AG04449 (cell line): Measurements from ENCODE around the gene GYPE.
"Not testable (repeated sequence)": the region's sequence is repeated elsewhere in the genome, so short reads cannot be mapped to it uniquely, and the experiment has no call there.

ENCODE experiments used
- CTCF ChIA-PET: fragments of 350-600 bp; formaldehyde crosslinking; extraction: SDS; loops from one replicate; lab custom pipeline; 2021; ENCODE audit warnings: antibody characterized with exemption; lab: Yijun Ruan, JAX
- POLR2A ChIA-PET: fragments of 400-600, 350-600 bp; formaldehyde crosslinking; extraction: SDS; loops from one replicate; lab custom pipeline; 2020; ENCODE audit warnings: antibody characterized with exemption, inconsistent platforms; lab: Yijun Ruan, JAX
- DNase-seq: peaks from one replicate; pipeline ENCODE4 v3.0.0-alpha.2; 2010; ENCODE audit warnings: low read depth, low spot score
- H3K4me3 ChIP-seq: 2 replicates; pipeline ENCODE4 v1.5.1; 2011; ENCODE audit warnings: low read depth, mild to moderate bottlenecking, control low read depth, low read length
- CTCF ChIP-seq: IDR thresholded peaks from one replicate; pipeline ENCODE4 v1.5.1; 2011; ENCODE audit warnings: mild to moderate bottlenecking, moderate library complexity, low read length, control low read depth, inconsistent platforms; ENCODE audit not compliant: insufficient read depth; ENCODE audit errors: missing control alignments

GYPE gene

GRCh38 chr4:143907811-143908210 lies 2.5 kb upstream of the GYPE start:
- POLR2A ChIA-PET, CTCF ChIA-PET, H3K4me3 ChIP-seq, DNase-seq: not testable (repeated sequence)
- peak; percentile 20 for TF ChIP-seq CTCF

- POLR2A ChIA-PET, DNase-seq, CTCF ChIA-PET, H3K4me3 ChIP-seq: not testable (repeated sequence)
Measured at GRCh38 chr4:143904431-143904830, 928 bp downstream of the GYPE start.

GRCh38 chr4:143890323-143890722 lies 15.0 kb downstream of the GYPE start:
- CTCF ChIA-PET, POLR2A ChIA-PET, DNase-seq: not testable (repeated sequence)

DNA sequence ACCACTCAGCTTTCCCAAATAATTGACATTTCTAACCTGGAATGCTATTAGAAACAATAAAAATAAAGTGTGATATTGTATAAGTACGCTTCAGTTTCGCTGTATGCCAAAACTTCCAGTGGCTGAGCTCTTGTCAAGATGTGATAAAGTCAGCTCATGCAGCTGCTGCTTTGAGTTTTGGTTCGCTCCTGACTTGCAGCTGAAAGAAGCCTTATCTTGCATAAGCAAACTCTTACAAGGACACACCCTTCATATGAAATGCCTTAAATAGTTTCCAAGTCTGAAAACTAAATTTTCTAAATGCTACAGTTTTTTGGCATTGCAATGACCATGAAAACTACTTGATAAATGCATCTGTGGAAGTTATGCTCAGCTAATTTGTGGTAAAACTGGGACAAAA lies 17.2 kb downstream of the GYPE start:
- POLR2A ChIA-PET, DNase-seq, H3K4me3 ChIP-seq, CTCF ChIA-PET: not testable (repeated sequence)

More at GRCh38 chr4:143890323-143890722, 15.0 kb downstream of the GYPE start:
- not testable (repeated sequence) for H3K4me3 ChIP-seq

DNA sequence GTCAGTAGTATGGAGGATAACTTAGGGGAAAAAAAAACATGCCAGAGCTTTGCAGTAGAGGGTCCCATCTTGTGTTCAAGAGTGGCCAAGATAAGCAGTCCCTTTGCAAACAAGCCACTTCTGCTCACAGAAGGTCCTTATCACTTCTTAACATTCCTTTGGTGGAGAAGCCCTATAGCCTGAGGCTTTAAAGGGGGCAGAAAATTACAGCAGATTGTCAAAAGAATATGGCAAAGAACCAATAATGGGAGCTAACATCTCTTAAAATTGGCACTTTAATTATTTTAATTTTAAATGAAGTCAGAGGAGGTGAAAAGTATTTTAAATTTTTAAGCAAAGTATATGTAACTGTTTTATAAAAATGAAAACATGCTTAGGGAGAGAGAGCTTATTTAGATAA lies 20.4 kb downstream of the GYPE start:
- CTCF ChIA-PET, H3K4me3 ChIP-seq, POLR2A ChIA-PET, DNase-seq: not testable (repeated sequence)

- CTCF ChIA-PET: no interaction called here
- no peak overlapping the region for H3K4me3 ChIP-seq
- TF ChIP-seq CTCF: no peak
- DNase-seq: no peak
- POLR2A ChIA-PET: no interaction called here
Measured at GRCh38 chr4:143883529-143883928, 21.8 kb downstream of the GYPE start.

DNA sequence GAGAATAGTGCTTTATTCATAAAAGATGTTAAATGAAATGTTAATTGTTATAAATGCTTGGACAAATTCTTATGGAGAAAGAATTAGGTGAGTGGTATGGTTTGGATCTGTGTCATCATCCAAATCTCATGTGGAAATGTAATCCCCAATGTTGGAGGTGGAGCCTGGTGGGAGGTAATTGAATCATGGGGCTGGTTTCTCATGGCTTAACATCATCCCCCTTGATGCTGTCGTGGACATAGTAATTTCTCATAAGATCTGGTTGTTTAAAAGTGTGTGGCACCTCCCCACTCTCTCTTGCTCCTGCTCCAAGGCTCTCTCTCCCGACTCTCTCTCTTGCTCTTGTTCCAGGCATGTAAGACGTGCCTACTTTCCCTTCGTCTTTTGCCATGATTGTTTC lies 22.5 kb downstream of the GYPE start:
- DNase-seq: no peak
- H3K4me3 ChIP-seq: no peak overlapping the region
- CTCF ChIA-PET: no interaction called here
- POLR2A ChIA-PET: no interaction called here
- TF ChIP-seq CTCF: no peak

- CTCF ChIA-PET, DNase-seq, H3K4me3 ChIP-seq, POLR2A ChIA-PET: not testable (repeated sequence)
Measured at GRCh38 chr4:143879561-143879960, 25.8 kb downstream of the GYPE start.

DNA sequence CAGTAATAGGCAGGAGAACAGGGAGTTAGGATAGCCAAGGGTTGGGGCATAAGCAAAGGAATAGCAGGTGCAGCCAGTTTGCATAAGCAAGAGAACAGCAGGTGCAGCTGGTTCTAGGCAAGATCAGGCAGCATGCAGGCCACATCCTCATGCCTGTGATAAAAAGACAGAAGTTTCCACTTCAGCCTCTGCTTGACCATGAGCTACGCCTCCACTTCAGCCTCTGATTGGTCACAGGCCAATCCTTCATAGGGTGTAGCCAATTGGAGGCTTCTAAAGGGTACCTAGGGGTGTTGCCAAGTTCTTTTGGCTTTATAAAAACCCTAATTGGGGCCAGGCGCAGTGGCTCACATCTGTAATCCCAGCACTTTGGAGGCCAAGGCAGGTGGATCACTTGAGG lies 30.0 kb downstream of the GYPE start:
- POLR2A ChIA-PET, H3K4me3 ChIP-seq, CTCF ChIA-PET, DNase-seq: not testable (repeated sequence)

- CTCF ChIA-PET, H3K4me3 ChIP-seq, POLR2A ChIA-PET, DNase-seq: not testable (repeated sequence)
Measured at GRCh38 chr4:143870523-143871268, 34.7 kb downstream of the GYPE start.

- POLR2A ChIA-PET, DNase-seq, H3K4me3 ChIP-seq, CTCF ChIA-PET: not testable (repeated sequence)
Measured at GRCh38 chr4:143869925-143870324, 35.4 kb downstream of the GYPE start.

- H3K4me3 ChIP-seq, CTCF ChIA-PET, DNase-seq, POLR2A ChIA-PET: not testable (repeated sequence)
Measured at GRCh38 chr4:143862716-143863115, 42.6 kb downstream of the GYPE start.
